ENCODE results near the gene ERMN. TPM values are rescaled to one million over a fixed set of nuclear protein-coding genes. Genes with fewer than 3 reads are reported as not detected.
"Not testable (repeated sequence)": the region's sequence is repeated elsewhere in the genome, so short reads cannot be mapped to it uniquely, and the experiment has no call there.

The ERMN gene
- total RNA-seq, 4 donors from 2014 or later = 0.14 to 0.64 TPM; not detected in 2

DNA sequence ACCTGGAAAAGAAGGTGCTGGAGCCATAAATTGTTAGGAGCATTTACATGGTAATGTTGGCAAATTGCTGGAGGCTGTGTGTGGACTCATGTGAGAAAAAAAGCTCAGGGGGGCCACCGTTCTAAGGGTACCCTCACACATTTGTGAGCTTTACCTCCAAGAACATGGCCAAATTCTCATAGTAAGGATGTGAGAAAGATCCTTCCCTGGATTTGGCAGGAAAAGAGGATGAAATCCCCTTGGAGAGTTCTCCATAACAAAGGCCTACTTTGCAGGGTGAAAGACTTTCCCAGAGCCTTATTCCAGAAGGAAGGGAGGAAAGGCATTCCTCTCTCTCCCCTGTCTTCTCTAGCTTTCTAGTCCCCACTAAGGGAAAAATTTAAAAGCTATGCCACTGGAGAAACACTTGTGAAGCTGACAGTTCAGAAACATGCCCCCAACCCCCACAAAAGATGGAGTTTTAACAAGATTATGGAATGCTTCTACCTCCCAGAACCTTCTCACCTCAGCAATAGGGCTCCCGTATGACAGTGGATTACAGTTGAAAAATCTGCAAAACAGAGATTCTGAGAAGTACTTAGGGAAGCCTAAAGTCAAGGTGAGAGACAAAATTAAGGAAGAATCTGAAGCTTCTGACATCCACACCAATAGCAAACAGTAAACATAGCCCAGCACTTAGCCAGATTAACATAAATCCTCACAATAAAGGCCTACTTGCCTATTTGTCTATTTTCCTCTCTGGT lies 20.2 kb upstream of the ERMN start:
- H3K27ac ChIP-seq = no peak overlapping the region
- H3K27me3 ChIP-seq = no peaks in the 10 kb centered on the region
- intact Hi-C loops (cut with DNase I; ENCODE audit: low total_unique reads) = no loop called here
- DNase-seq = no peak
- H3K4me3 ChIP-seq = no peak overlapping the region
- no peaks in the 10 kb centered on the region for H3K36me3 ChIP-seq
- TF ChIP-seq CTCF (IDR thresholded peaks at IDR 0.05) (no peak), POLR2AphosphoS5 (IDR thresholded peaks at IDR 0.05) (no peak), EP300 (IDR thresholded peaks at IDR 0.05; ENCODE audit: low read depth) (no peak), POLR2A (IDR thresholded peaks at IDR 0.05) (no peak)
- H3K4me1 ChIP-seq = no peaks in the 10 kb centered on the region
- in situ Hi-C loops (cut with MboI; ENCODE audit: low pct_ligation_motif_present in 1 of 4, low pct_unique_long_range_greater_than_20kb in 1 of 4, low sequenced_read_pairs in 3 of 4) = loop anchor here in 2 of 4 donors (25.0 kb wide), 2 partner anchors 141 to 666 kb away; no protein-coding TSS in a partner anchor
- WGBS, 2 donors (ENCODE audit: low coverage in 1 of 2) = 60 to 73% methylated on average over 1 to 2 of the region's 2 CpGs
- peaks cover 4 to 9% of the 10 kb centered on the region in 2 donors for H3K9me3 ChIP-seq

DNA sequence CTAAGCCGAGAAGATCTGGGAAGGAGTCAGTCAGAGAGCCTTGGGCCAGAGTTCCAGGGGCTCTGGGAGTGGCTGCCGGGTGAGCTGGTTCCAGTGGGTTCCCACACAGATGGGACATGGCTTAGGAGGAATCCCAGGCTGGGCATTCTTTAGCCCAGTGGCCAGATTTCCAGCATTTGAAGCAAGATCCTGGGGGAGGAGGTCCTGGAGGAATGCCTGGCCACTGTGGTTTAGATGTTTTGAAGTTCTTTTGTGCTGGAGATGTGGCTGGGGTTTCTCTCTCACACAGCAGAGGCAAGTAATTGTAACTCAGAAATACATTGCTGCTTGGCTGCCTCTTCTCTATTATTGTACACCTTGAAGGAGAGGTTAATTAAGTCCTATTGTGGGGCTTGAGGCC lies 15.8 kb upstream of the ERMN start:
- H3K27me3 ChIP-seq; DNase-seq; H3K9me3 ChIP-seq; H3K4me3 ChIP-seq; intact Hi-C loops (cut with DNase I; ENCODE audit: low total_unique reads); H3K27ac ChIP-seq; H3K4me1 ChIP-seq; H3K36me3 ChIP-seq: not testable (repeated sequence)
- WGBS, 2 donors (ENCODE audit: low coverage in 1 of 2) = 75% methylated on average over 1 of the region's 2 CpGs; no CpG with 5 or more reads in 1 of the 2 donors
- in situ Hi-C loops (cut with MboI; ENCODE audit: low pct_ligation_motif_present in 1 of 4, low pct_unique_long_range_greater_than_20kb in 1 of 4, low sequenced_read_pairs in 3 of 4) = loop anchor here in 2 of 4 donors (25.0 kb wide), 2 partner anchors 146 to 671 kb away; no protein-coding TSS in a partner anchor

GRCh38 chr2:157339965-157340655 lies 14.5 kb upstream of the ERMN start:
- DNase-seq = no peak
- 80 to 88% methylated on average over 3 to 4 of the region's 4 CpGs for WGBS, 2 donors (ENCODE audit: low coverage in 1 of 2)
- H3K4me3 ChIP-seq = no peak overlapping the region
- intact Hi-C loops (cut with DNase I; ENCODE audit: low total_unique reads) (no loop called here), in situ Hi-C loops (cut with MboI; ENCODE audit: low pct_ligation_motif_present in 1 of 4, low pct_unique_long_range_greater_than_20kb in 1 of 4, low sequenced_read_pairs in 3 of 4) (loop anchor here in 3 of 4 donors (10.0 to 25.0 kb wide), 3 partner anchors 145 to 672 kb away; no protein-coding TSS in a partner anchor)
- no peak overlapping the region for H3K27ac ChIP-seq
- TF ChIP-seq EP300 (IDR thresholded peaks at IDR 0.05; ENCODE audit: low read depth) (no peak), POLR2AphosphoS5 (IDR thresholded peaks at IDR 0.05) (no peak), CTCF (IDR thresholded peaks at IDR 0.05) (no peak), POLR2A (IDR thresholded peaks at IDR 0.05) (no peak)
- H3K36me3 ChIP-seq = no peaks in the 10 kb centered on the region
- H3K4me1 ChIP-seq = no peaks in the 10 kb centered on the region
- H3K27me3 ChIP-seq = no peaks in the 10 kb centered on the region
- peaks cover 4% of the 10 kb centered on the region in 2 donors for H3K9me3 ChIP-seq

- DNase-seq = no peak
- no peak overlapping the region for H3K4me3 ChIP-seq
- no peak overlapping the region for H3K27ac ChIP-seq
- H3K36me3 ChIP-seq = no peaks in the 10 kb centered on the region
- TF ChIP-seq POLR2AphosphoS5 (IDR thresholded peaks at IDR 0.05) = no peak
- no peak for TF ChIP-seq CTCF (IDR thresholded peaks at IDR 0.05)
- no peak for TF ChIP-seq POLR2A (IDR thresholded peaks at IDR 0.05)
- TF ChIP-seq EP300 (IDR thresholded peaks at IDR 0.05; ENCODE audit: low read depth) = no peak
- intact Hi-C loops (cut with DNase I; ENCODE audit: low total_unique reads) = no loop called here
- no peaks in the 10 kb centered on the region for H3K27me3 ChIP-seq
- in situ Hi-C loops (cut with MboI; ENCODE audit: low pct_ligation_motif_present in 1 of 4, low pct_unique_long_range_greater_than_20kb in 1 of 4, low sequenced_read_pairs in 3 of 4) = loop anchor here in 3 of 4 donors (10.0 to 25.0 kb wide), 3 partner anchors 147 to 674 kb away; no protein-coding TSS in a partner anchor
- WGBS, 2 donors (ENCODE audit: low coverage in 1 of 2) = 68 to 77% methylated on average over 2 to 3 of the region's 3 CpGs
- no peaks in the 10 kb centered on the region for H3K9me3 ChIP-seq
- H3K4me1 ChIP-seq = no peaks in the 10 kb centered on the region
Observed at GRCh38 chr2:157337978-157338377, 12.4 kb upstream of the ERMN start.
